Measurements from ENCODE around the gene CBLB.

CBLB gene

DNA sequence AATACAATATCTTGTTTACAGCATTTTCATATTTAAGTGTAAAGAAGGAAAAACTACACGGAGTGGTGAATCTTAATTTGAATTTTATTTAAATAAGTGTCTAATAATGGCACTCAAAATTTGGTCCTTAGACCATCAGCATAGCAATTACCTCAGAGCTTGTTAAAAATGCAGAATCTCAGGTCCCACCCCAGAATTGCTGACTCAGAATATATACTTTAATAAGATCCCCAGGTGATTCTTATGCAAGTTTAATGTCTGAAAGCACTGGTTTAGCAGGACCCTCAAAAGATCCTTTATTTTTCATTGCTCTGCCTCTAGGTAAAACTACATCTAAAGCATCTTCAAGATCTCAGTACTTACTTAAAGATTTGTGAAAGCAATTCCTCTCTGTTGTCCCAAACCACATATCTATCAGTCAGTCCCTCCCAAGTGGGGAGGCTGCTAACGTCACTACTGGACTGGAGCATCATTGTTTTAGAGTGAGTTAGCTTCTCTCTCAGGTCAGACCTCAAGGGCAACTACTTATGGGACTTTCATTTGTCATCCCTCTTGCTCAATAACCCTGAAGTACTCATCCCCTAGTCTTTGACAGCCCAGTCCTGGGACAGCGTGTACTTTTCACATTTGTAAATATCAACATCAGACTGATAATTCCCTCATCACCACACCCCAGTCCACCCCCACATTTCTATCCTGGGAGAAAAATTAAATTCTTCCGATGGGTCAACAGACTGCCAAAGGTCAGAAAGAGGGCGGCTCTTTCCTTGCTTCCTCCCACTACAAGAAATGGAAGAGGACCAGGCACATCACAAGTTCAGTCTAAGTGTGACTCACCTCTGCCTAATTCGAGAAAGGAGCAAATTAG is 76.7 kb downstream of the CBLB start:
- H3K4me3 ChIP-seq (ENCODE audit: low read depth, low read length) = no peak overlapping the region
- DNase-seq (ENCODE audit: low read depth) = no peak
- TF ChIP-seq, protein P1, sequence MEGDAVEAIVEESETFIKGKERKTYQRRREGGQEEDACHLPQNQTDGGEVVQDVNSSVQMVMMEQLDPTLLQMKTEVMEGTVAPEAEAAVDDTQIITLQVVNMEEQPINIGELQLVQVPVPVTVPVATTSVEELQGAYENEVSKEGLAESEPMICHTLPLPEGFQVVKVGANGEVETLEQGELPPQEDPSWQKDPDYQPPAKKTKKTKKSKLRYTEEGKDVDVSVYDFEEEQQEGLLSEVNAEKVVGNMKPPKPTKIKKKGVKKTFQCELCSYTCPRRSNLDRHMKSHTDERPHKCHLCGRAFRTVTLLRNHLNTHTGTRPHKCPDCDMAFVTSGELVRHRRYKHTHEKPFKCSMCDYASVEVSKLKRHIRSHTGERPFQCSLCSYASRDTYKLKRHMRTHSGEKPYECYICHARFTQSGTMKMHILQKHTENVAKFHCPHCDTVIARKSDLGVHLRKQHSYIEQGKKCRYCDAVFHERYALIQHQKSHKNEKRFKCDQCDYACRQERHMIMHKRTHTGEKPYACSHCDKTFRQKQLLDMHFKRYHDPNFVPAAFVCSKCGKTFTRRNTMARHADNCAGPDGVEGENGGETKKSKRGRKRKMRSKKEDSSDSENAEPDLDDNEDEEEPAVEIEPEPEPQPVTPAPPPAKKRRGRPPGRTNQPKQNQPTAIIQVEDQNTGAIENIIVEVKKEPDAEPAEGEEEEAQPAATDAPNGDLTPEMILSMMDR (IDR thresholded peaks at IDR 0.05; ENCODE audit: low read depth, low read length, missing control alignments) = no peak

DNA sequence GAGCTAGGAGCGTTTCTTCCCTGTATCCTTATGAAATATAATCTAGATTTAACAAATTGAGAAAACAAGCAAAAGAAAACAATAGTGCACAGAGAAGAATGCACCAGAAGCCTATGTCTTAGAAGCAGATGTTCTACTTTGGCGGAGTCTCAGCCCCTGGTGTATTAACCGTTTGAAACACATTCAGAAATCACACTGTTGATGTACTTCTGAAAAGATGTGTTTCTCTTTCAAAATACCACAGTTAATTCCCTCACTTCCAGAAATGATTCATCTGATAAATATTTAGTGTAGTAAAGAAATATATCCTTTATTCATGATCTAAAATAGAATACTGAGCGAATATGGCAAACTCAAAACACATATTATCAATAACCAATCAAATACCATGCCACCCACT is 77.7 kb downstream of the CBLB start:
- TF ChIP-seq, protein P1 (IDR thresholded peaks at IDR 0.05; ENCODE audit: low read depth, low read length, missing control alignments) = no peak
- no peak overlapping the region for H3K4me3 ChIP-seq (ENCODE audit: low read depth, low read length)
- no peak for DNase-seq (ENCODE audit: low read depth)

DNA sequence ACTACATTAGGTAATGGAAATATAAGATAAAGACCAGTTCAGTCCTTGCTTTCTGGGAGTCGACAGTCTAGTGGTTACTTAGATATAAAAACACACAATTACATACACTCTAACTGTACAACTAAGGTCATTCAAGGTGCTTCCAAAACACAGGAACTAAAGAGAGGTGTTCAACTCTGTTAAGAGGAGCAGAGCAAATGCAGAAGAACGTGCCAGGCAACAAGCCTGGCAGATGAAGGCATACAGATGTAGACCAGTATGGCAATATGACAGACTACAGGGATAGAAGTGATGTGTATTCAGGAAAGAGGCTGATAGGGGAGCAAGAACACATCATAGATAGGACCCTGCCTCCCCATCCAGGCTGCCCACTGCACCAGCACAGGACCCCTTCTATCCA is 78.3 kb downstream of the CBLB start:
- DNase-seq (ENCODE audit: low read depth) = no peak
- TF ChIP-seq, protein P1 (IDR thresholded peaks at IDR 0.05; ENCODE audit: low read depth, low read length, missing control alignments) = no peak
- no peak overlapping the region for H3K4me3 ChIP-seq (ENCODE audit: low read depth, low read length)

DNA sequence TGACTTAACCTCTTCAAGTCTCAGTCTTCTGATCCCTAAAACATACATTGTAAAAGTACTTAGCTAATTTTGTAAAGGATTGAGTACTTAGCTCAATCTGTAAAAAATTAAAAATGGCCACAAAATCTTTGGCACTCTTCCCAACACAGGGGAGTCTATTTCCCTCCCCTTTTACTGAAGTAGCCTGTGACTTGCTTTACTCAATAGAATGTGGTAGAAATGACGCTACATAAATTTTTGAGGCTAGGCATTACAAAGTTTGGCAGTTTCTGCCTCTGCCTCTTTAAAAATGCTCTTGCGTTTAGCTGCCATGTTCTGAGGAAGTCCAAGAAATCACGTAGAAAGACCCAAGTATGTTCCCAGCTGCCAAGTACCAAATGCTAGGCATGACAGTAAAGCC is 80.2 kb downstream of the CBLB start:
- H3K4me3 ChIP-seq (ENCODE audit: low read depth, low read length) = no peak overlapping the region
- TF ChIP-seq, protein P1 (IDR thresholded peaks at IDR 0.05; ENCODE audit: low read depth, low read length, missing control alignments) = no peak
- no peak for DNase-seq (ENCODE audit: low read depth)

DNA sequence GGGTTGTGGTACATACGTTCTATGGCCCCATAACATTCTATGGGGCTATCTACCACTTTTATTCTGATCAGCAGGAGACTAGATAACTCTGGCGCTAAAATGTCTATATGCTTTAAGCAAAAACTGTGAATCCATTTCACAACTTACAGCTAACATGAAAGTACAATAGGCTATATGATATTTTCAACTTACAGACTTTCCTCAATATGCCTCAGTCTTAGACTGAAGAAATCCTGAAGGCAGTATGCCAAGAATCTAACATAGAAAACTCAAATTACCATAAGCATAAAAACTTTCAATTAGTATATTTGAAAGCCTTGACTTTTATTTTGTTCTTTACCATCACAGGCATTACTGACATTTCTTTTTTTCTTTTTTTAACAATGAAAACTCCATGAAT is 81.4 kb downstream of the CBLB start:
- H3K4me3 ChIP-seq (ENCODE audit: low read depth, low read length) = no peak overlapping the region
- TF ChIP-seq, protein P1 (IDR thresholded peaks at IDR 0.05; ENCODE audit: low read depth, low read length, missing control alignments) = no peak
- no peak for DNase-seq (ENCODE audit: low read depth)

DNA sequence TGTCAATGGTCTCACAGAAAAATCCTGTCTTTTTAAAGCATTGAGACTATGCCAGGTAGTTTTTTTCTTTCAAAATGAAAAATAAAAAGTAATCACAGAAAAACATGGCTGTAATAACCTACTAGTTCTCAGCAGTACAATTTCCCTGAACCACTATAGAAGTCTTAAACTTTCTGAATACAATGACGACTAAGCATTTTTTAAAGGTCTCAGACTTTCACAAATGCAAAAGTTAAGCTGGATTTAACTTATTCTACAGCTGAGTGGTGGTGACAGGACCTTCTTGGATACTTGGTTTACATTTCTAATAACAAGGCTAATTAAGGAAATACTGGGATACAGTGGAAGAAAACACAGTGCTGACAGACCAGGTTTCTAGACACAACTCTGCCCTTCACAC is 81.8 kb downstream of the CBLB start:
- TF ChIP-seq, protein P1 (IDR thresholded peaks at IDR 0.05; ENCODE audit: low read depth, low read length, missing control alignments) = no peak
- H3K4me3 ChIP-seq (ENCODE audit: low read depth, low read length) = no peak overlapping the region
- DNase-seq (ENCODE audit: low read depth) = no peak

DNA sequence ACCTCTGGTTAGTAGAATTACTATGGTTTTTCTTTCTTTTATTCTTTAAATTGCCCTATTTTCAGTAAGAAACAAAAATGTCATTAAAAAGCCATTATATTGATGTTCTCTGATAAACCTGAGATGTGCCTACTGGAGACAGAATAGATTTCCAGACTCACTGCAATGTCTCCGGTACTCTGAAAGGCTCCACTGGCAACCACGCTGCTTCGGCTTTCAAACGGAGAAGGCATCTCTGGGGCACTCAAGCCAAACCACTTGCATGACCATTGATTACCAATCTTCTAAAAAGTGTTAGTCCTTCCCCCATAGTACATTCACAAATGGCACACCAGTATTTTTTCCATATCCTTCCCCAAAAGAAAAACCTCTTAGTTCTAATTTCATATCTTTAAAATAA is 82.6 kb downstream of the CBLB start:
- TF ChIP-seq, protein P1 (IDR thresholded peaks at IDR 0.05; ENCODE audit: low read depth, low read length, missing control alignments) = no peak
- H3K4me3 ChIP-seq (ENCODE audit: low read depth, low read length) = no peak overlapping the region
- DNase-seq (ENCODE audit: low read depth) = no peak

Data from GM12864 (cell line).